Pons (tissue), 1 donor: ENCODE data around the gene NEURL2.

Source experiments
- DNase-seq: peaks from one replicate; pipeline ENCODE4 v3.0.0-alpha.2; 2016; ENCODE audit warnings: low spot score

The NEURL2 gene

GRCh38 chr20:45841407-45842129, 49.4 kb downstream of the NEURL2 start:
- DNase-seq, result no peak

DNA sequence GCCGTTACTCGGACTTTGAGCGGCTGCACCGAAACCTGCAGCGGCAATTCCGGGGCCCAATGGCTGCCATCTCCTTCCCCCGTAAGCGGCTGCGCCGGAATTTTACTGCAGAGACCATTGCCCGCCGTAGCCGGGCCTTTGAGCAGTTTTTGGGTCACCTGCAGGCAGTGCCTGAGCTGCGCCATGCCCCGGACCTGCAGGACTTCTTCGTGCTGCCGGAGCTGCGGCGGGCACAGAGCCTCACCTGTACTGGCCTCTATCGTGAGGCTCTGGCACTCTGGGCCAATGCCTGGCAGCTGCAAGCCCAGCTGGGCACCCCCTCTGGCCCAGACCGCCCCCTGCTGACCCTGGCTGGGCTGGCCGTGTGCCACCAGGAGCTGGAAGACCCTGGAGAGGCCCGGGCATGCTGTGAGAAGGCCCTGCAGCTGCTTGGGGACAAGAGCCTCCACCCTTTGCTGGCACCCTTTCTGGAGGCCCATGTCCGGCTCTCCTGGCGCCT, 50.3 kb downstream of the NEURL2 start:
- no peak for DNase-seq
